GM23338 (cell line): ENCODE data around the gene PHKA2. TPM values are rescaled to one million over a fixed set of nuclear protein-coding genes. Genes with fewer than 3 reads are reported as not detected.

Experiments
- EZH2phosphoT487 ChIP-seq: fragments of 200-600 bp; sonication (generic); IDR thresholded peaks from one replicate; pipeline ENCODE4 v1.8.1; 2018; ENCODE audit warnings: antibody characterized with exemption; ENCODE audit not compliant: unreplicated experiment
- REST ChIP-seq: IDR thresholded peaks from one replicate; pipeline ENCODE4 v1.6.1; 2018; ENCODE audit warnings: antibody characterized with exemption; ENCODE audit not compliant: unreplicated experiment
- ZNF114 ChIP-seq: fragments of 250-450 bp; sonication (Bioruptor Pico); IDR thresholded peaks from 2 replicates; pipeline ENCODE4 v1.5.0; 2020; ENCODE audit warnings: mild to moderate bottlenecking, moderate library complexity
- ZNF462 ChIP-seq: fragments of 250-450 bp; sonication (Bioruptor Pico); IDR thresholded peaks from 2 replicates; pipeline ENCODE4 v1.5.0; 2020; ENCODE audit warnings: mild to moderate bottlenecking, moderate library complexity
- polyA plus RNA-seq: library from polyadenylated mRNA; unstranded; fragments of >200 nt; fragmentation: Nextera tagmentation; extraction: Ambion mirVana; gene quantifications from 2 replicates; pipeline ENCODE4 v1.2.1, GENCODE V29; 2016
- total RNA-seq: library from RNA; depleted of rRNA; stranded (reverse); fragments of >200 nt; shearing (Covaris generic); gene quantifications from 2 replicates; pipeline ENCODE4 v1.2.3, GENCODE V29; 2014
- TF ChIP-seq, protein P1 (sequence below), 2 experiments: fragments of 200-600 bp in 1 of 2; sonication (generic) in 1 of 2; conservative IDR thresholded peaks; 2 replicates each; pipeline versions ENCODE4 v1.5.1 to v1.6.1; 2016 to 2017; ENCODE audit warnings: antibody characterized with exemption in 2 of 2, low read depth in 2 of 2, mild to moderate bottlenecking in 2 of 2, moderate library complexity in 1 of 2

Gene PHKA2
- total and polyA plus RNA-seq, 2 experiments from 2014 or later: 8.0 to 23.9 TPM

DNA sequence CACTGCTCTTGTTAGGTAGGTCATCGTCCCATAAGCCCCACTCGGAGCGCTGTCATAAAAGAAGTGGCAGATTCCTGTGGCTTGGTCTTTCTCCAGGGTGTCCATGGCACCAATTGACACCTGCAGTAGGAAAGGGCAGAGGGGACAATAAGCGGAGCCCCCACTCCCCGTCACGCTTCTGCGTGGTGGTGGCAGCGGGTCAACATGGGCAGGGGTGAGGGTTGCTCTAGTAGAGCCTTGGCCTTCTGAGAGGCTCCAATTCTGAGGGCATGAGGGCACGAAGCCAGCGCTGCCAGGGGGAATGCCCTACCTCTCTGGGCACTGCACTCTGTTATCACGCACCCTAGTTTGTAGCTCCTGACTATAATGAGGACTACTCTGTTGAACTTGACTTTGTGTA lies 90.4 kb downstream of the PHKA2 start (continued):
- no peak for TF ChIP-seq ZNF462 (CRISPR knock-in tag)
- TF ChIP-seq, protein P1, sequence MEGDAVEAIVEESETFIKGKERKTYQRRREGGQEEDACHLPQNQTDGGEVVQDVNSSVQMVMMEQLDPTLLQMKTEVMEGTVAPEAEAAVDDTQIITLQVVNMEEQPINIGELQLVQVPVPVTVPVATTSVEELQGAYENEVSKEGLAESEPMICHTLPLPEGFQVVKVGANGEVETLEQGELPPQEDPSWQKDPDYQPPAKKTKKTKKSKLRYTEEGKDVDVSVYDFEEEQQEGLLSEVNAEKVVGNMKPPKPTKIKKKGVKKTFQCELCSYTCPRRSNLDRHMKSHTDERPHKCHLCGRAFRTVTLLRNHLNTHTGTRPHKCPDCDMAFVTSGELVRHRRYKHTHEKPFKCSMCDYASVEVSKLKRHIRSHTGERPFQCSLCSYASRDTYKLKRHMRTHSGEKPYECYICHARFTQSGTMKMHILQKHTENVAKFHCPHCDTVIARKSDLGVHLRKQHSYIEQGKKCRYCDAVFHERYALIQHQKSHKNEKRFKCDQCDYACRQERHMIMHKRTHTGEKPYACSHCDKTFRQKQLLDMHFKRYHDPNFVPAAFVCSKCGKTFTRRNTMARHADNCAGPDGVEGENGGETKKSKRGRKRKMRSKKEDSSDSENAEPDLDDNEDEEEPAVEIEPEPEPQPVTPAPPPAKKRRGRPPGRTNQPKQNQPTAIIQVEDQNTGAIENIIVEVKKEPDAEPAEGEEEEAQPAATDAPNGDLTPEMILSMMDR (conservative IDR thresholded peaks at IDR 0.05; ENCODE audit: low read depth in 2 of 2): no peak
- no peak for TF ChIP-seq EZH2phosphoT487
- no peak for TF ChIP-seq ZNF114
- no peak for TF ChIP-seq REST
